ENCODE measurements around the gene GRK1. TPM values are rescaled to one million over a fixed set of nuclear protein-coding genes. Genes with fewer than 3 reads are reported as not detected.

Gene GRK1
- total RNA-seq, 2 experiments from 2014 or later = not detected

- Mint-ChIP-seq H3K36me3 (ENCODE audit: low read depth) (no peaks in the 10 kb centered on the region), H3K9me3 (peaks cover 2% of the 10 kb centered on the region), H3K27me3 (no peaks in the 10 kb centered on the region), H3K4me1 (ENCODE audit: low read depth) (no peaks in the 10 kb centered on the region), H3K4me3 (no peak overlapping the region), H3K27ac (no peak overlapping the region)
- Histone ChIP-seq H3K27ac (ENCODE audit: low read depth in 1 of 2, low read length in 2 of 2) (no peak overlapping the region), H3K36me3 (ENCODE audit: insufficient read depth, low read length) (no peaks in the 10 kb centered on the region), H3K27me3 (ENCODE audit: control insufficient read depth in 1 of 2, insufficient read depth in 2 of 2, low read length in 2 of 2) (peaks cover 0 to under 1% of the 10 kb centered on the region in 2 experiments), H3K9me3 (ENCODE audit: control insufficient read depth in 1 of 2, insufficient read depth in 1 of 2, low read length in 2 of 2) (peaks cover 0 to 12% of the 10 kb centered on the region in 2 experiments), H3K4me1 (ENCODE audit: insufficient read depth, low read length) (no peaks in the 10 kb centered on the region), H3K4me3 (ENCODE audit: low read length) (no peak overlapping the region)
- intact Hi-C loops (cut with DNase I, micrococcal nuclease) = no loop called here
- DNase-seq (no peak), ATAC-seq (ENCODE audit: poor library complexity) (no peak)
- POLR2A ChIA-PET = no interaction called here
- CTCF ChIA-PET = no interaction called here
- no peak for TF ChIP-seq CTCF (IDR thresholded peaks at IDR 0.05)
These were observed 104.8 kb downstream of the GRK1 start for GRCh38 chr13:113771709-113772331.

- no peak overlapping the region for H3K27ac Mint-ChIP-seq
- H3K9me3 Mint-ChIP-seq = peaks cover 2% of the 10 kb centered on the region
- no peak overlapping the region for H3K4me3 Mint-ChIP-seq
- peaks cover 0 to 15% of the 10 kb centered on the region in 2 experiments for H3K27me3 ChIP-seq (ENCODE audit: control insufficient read depth in 1 of 2, insufficient read depth in 2 of 2, low read length in 2 of 2)
- intact Hi-C loops (cut with DNase I, micrococcal nuclease) = no loop called here
- ATAC-seq (ENCODE audit: poor library complexity) (no peak), DNase-seq (no peak)
- H3K4me1 Mint-ChIP-seq (ENCODE audit: low read depth) = no peaks in the 10 kb centered on the region
- no peak for TF ChIP-seq CTCF (IDR thresholded peaks at IDR 0.05)
- H3K36me3 Mint-ChIP-seq (ENCODE audit: low read depth) = no peaks in the 10 kb centered on the region
- no peak overlapping the region for H3K27ac ChIP-seq (ENCODE audit: low read depth in 1 of 2, low read length in 2 of 2)
- ChIA-PET POLR2A (no interaction called here), CTCF (no interaction called here)
- H3K4me1 ChIP-seq (ENCODE audit: insufficient read depth, low read length) = no peaks in the 10 kb centered on the region
- no peaks in the 10 kb centered on the region for H3K36me3 ChIP-seq (ENCODE audit: insufficient read depth, low read length)
- peaks cover 0 to 24% of the 10 kb centered on the region in 2 experiments for H3K9me3 ChIP-seq (ENCODE audit: control insufficient read depth in 1 of 2, insufficient read depth in 1 of 2, low read length in 2 of 2)
- H3K27me3 Mint-ChIP-seq = peaks cover 14% of the 10 kb centered on the region
- H3K4me3 ChIP-seq (ENCODE audit: low read length) = no peak overlapping the region
These were observed 107.4 kb downstream of the GRK1 start for GRCh38 chr13:113774177-113775107.

GRCh38 chr13:113775451-113776145, 108.6 kb downstream of the GRK1 start:
- Mint-ChIP-seq H3K36me3 (ENCODE audit: low read depth) (no peaks in the 10 kb centered on the region), H3K27ac (no peak overlapping the region), H3K4me3 (no peak overlapping the region), H3K9me3 (peaks cover 2% of the 10 kb centered on the region), H3K27me3 (peaks cover 17% of the 10 kb centered on the region), H3K4me1 (ENCODE audit: low read depth) (no peaks in the 10 kb centered on the region)
- H3K27me3 ChIP-seq (ENCODE audit: control insufficient read depth in 1 of 2, insufficient read depth in 2 of 2, low read length in 2 of 2) = peaks cover 0 to 15% of the 10 kb centered on the region in 2 experiments
- DNase-seq = no peak
- peaks cover 0 to 24% of the 10 kb centered on the region in 2 experiments for H3K9me3 ChIP-seq (ENCODE audit: control insufficient read depth in 1 of 2, insufficient read depth in 1 of 2, low read length in 2 of 2)
- no peaks in the 10 kb centered on the region for H3K36me3 ChIP-seq (ENCODE audit: insufficient read depth, low read length)
- ATAC-seq (ENCODE audit: poor library complexity) = no peak
- ChIA-PET POLR2A (no interaction called here), CTCF (no interaction called here)
- TF ChIP-seq CTCF (IDR thresholded peaks at IDR 0.05) = no peak
- no peak overlapping the region for H3K27ac ChIP-seq (ENCODE audit: low read depth in 1 of 2, low read length in 2 of 2)
- no peaks in the 10 kb centered on the region for H3K4me1 ChIP-seq (ENCODE audit: insufficient read depth, low read length)
- intact Hi-C loops (cut with DNase I, micrococcal nuclease) = no loop called here
- H3K4me3 ChIP-seq (ENCODE audit: low read length) = no peak overlapping the region
